ENCODE measurements around the gene NR4A1. TPM values are rescaled to one million over a fixed set of nuclear protein-coding genes. Genes with fewer than 3 reads are reported as not detected.

NR4A1 gene
- total RNA-seq, 4 donors from 2014 or later = 74.9 to 1,106 (median 350) TPM

- DNase-seq (ENCODE audit: low spot score) (no peak), ATAC-seq (ENCODE audit: low FRiP score) (no peak)
- no peak for TF ChIP-seq CTCF (IDR thresholded peaks at IDR 0.05)
Observed at GRCh38 chr12:52049688-52050087, 1.6 kb upstream of the NR4A1 start.

GRCh38 chr12:52050116-52050757 lies 1.0 kb upstream of the NR4A1 start:
- ATAC-seq (ENCODE audit: low FRiP score) (peak; percentile 57), DNase-seq (ENCODE audit: low spot score) (no peak)
- TF ChIP-seq CTCF (IDR thresholded peaks at IDR 0.05) = no peak

DNA sequence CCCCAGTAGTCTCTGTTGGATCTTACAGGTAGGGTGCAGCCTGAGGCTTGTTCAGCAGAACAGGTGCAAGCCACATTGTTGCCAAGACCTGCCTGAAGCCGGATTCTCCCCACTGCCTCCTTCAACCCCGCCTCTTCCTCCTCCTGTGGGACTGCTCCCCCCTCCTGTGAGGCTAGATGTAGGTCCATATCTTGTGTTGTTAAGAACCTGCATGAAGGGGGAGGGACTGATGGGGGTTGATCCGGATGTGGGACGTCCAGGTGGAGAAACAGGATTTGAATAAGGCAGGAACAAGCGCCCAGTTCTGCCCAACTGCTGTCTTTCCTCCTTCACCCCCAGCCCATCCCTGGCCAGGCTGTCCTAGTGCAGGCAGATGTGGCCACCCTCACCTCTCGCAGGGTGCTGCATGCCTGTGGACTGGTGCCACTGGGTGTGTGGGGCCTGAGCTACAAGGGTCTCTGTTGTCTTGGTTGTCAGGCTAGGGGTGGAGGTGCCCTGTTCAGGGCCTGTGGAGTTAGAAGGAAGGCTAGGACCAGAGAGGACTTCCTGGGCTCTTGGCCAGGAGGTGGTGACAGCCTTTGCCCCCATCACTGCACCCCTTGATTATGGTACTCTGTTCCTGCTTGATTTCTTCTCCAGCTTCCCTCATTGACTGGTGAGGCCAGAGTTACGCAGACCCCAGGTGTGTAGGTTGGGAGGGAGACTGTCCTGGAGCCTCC lies 1.4 kb downstream of the NR4A1 start:
- ATAC-seq (ENCODE audit: low FRiP score) (no peak), DNase-seq (ENCODE audit: low spot score) (no peak)
- no peak for TF ChIP-seq CTCF (IDR thresholded peaks at IDR 0.05)

- TF ChIP-seq CTCF (IDR thresholded peaks at IDR 0.05) = no peak
- no peak for DNase-seq (ENCODE audit: low spot score)
Observed at GRCh38 chr12:52053536-52054209, 2.4 kb downstream of the NR4A1 start.

DNA sequence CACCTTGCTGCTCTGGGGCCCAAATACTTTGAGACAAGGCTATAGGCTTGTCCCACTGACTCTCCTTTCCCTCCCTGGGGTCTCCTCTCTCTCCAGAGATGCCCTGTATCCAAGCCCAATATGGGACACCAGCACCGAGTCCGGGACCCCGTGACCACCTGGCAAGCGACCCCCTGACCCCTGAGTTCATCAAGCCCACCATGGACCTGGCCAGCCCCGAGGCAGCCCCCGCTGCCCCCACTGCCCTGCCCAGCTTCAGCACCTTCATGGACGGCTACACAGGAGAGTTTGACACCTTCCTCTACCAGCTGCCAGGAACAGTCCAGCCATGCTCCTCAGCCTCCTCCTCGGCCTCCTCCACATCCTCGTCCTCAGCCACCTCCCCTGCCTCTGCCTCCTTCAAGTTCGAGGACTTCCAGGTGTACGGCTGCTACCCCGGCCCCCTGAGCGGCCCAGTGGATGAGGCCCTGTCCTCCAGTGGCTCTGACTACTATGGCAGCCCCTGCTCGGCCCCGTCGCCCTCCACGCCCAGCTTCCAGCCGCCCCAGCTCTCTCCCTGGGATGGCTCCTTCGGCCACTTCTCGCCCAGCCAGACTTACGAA lies 3.1 kb downstream of the NR4A1 start:
- ATAC-seq (ENCODE audit: low FRiP score) = no peak
- no peak for TF ChIP-seq CTCF (IDR thresholded peaks at IDR 0.05)
- no peak for DNase-seq (ENCODE audit: low spot score)

More at GRCh38 chr12:52053536-52054209, 2.4 kb downstream of the NR4A1 start:
- no peak for ATAC-seq (ENCODE audit: low FRiP score)

DNA sequence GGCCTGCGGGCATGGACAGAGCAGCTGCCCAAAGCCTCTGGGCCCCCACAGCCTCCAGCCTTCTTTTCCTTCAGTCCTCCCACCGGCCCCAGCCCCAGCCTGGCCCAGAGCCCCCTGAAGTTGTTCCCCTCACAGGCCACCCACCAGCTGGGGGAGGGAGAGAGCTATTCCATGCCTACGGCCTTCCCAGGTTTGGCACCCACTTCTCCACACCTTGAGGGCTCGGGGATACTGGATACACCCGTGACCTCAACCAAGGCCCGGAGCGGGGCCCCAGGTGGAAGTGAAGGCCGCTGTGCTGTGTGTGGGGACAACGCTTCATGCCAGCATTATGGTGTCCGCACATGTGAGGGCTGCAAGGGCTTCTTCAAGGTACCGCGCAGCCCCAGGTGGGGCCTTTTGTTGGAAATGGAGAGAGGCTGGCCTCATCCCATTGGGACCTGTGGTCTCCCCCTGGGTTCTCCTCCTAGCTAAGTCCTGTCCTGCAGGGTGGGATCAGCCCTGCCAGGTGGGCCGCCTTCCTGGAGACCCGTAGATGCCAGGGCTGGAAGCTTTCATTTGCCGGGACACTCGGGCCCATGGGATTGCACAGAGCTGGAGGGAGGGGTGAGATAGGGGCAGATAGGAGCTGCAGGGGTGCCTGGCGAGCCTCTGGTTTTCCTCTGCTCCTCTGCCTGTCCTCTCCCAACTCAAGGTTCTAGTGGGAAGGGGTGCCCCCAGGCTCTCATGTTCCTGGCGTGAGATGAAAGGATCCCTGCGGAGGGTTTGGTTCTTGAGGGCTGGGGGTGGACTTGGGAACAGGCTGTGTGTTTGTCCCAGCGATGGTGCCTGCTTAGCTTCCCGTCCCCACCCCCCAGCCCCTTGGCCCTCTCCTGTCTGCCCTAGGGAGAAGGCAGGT lies 3.8 kb downstream of the NR4A1 start:
- no peak for ATAC-seq (ENCODE audit: low FRiP score)
- no peak for DNase-seq (ENCODE audit: low spot score)
- TF ChIP-seq CTCF (IDR thresholded peaks at IDR 0.05) = no peak
